ENCODE data around the gene JAZF1. TPM values are rescaled to one million over a fixed set of nuclear protein-coding genes. Genes with fewer than 3 reads are reported as not detected.

Gene JAZF1
- total RNA-seq, 1 experiment from 2014 or later: 9.1 TPM

GRCh38 chr7:27964820-27965219 is 215.8 kb downstream of the JAZF1 start:
- WGBS (ENCODE audit: extremely low coverage, insufficient read length, low lambda C conversion rate): no CpG with 5 or more reads among the region's 3 CpGs
- Histone ChIP-seq H2AK5ac (ENCODE audit: insufficient read length, low read length) (no peak overlapping the region), H4K91ac (ENCODE audit: insufficient read length, low read depth, low read length) (no peak overlapping the region), H3K18ac (ENCODE audit: insufficient read length, low read depth, low read length) (no peak overlapping the region), H3K4ac (ENCODE audit: low read depth, low read length) (no peak overlapping the region), H2BK20ac (ENCODE audit: low read depth, low read length, poor library complexity, severe bottlenecking) (no peak overlapping the region), H3K14ac (ENCODE audit: insufficient read depth, low read length) (no peak overlapping the region), H3K27me3 (ENCODE audit: insufficient read depth, low read length) (no peaks in the 10 kb centered on the region), H4K8ac (replicated peaks; ENCODE audit: insufficient read length, low read depth, low read length) (no peak overlapping the region), H2BK5ac (ENCODE audit: insufficient read length, low read length) (no peak overlapping the region), H2BK15ac (ENCODE audit: low read depth, low read length) (no peak overlapping the region), H2BK12ac (ENCODE audit: insufficient read length, low read depth, low read length) (no peak overlapping the region), H2AFZ (ENCODE audit: low read length) (no peak overlapping the region), H3K9me3 (ENCODE audit: control insufficient read depth, low read depth, low read length) (no peaks in the 10 kb centered on the region), H3K27ac (ENCODE audit: insufficient read length, low read depth, low read length) (no peak overlapping the region), H3K56ac (ENCODE audit: insufficient read length, low read depth, low read length) (no peak overlapping the region), H3K79me2 (ENCODE audit: insufficient read depth, low read length) (no peaks in the 10 kb centered on the region; the same call in 1 of the 2 replicates), H3K23ac (ENCODE audit: insufficient read length, low read depth, low read length) (no peak overlapping the region), H3K79me1 (ENCODE audit: insufficient read depth, low read depth, low read length, poor library complexity, severe bottlenecking) (no peaks in the 10 kb centered on the region), H2BK120ac (ENCODE audit: low read depth, low read length, poor library complexity, severe bottlenecking) (no peak overlapping the region), H4K20me1 (ENCODE audit: control insufficient read depth, insufficient read depth, insufficient read length) (no peaks in the 10 kb centered on the region), H3K23me2 (ENCODE audit: insufficient read length, low read depth, low read length, poor library complexity, severe bottlenecking) (no peaks in the 10 kb centered on the region), H3T11ph (ENCODE audit: low read length) (no peak overlapping the region), H4K5ac (ENCODE audit: insufficient read length, low read depth, low read length) (no peak overlapping the region), H3K9ac (ENCODE audit: extremely low read depth, insufficient read length, low read length) (no peak overlapping the region), H3K4me2 (ENCODE audit: insufficient read depth, insufficient read length, low read length) (no peak overlapping the region), H3K4me1 (ENCODE audit: insufficient read depth, low read length) (no peaks in the 10 kb centered on the region)
- no peaks in the 10 kb centered on the region for H3K36me3 Mint-ChIP-seq (ENCODE audit: insufficient read depth in 1 of 3, low read depth in 3 of 3)
- H3K4me3 Mint-ChIP-seq: no peak overlapping the region
- no peak for TF ChIP-seq CTCF (conservative IDR thresholded peaks at IDR 0.05)
- no peaks in the 10 kb centered on the region for H3K9me3 Mint-ChIP-seq
- no peaks in the 10 kb centered on the region for H3K27me3 Mint-ChIP-seq (ENCODE audit: low read depth)
- H3K4me1 Mint-ChIP-seq: no peaks in the 10 kb centered on the region
- DNase-seq: no peak
- no peak overlapping the region for H3K27ac Mint-ChIP-seq
